Ovary (tissue), 9 donors: Measurements from ENCODE around the gene TLE2. TPM values are rescaled to one million over a fixed set of nuclear protein-coding genes. Genes with fewer than 3 reads are reported as not detected.

Experiments
- DNase-seq, 5 donors: peaks; one replicate each; pipeline ENCODE4 v3.0.0-alpha.2; 2019 to 2020
- H3K27ac ChIP-seq, 2 donors: fragments of 200-600 bp; one replicate each; pipeline versions ENCODE4 v1.5.1 to v1.8.0; 2019 to 2022
- H3K27me3 ChIP-seq: fragments of 200-600 bp; one replicate; pipeline ENCODE4 v1.8.0; 2022
- H3K36me3 ChIP-seq: fragments of 200-600 bp; sonication (generic); one replicate; pipeline ENCODE4 v1.5.1; 2019
- H3K4me1 ChIP-seq: one replicate; pipeline ENCODE4 v1.8.1; 2013; ENCODE audit warnings: mild to moderate bottlenecking, moderate library complexity; ENCODE audit not compliant: insufficient read depth
- H3K4me3 ChIP-seq: fragments of 200-600 bp; sonication (generic); one replicate; pipeline ENCODE4 v1.5.1; 2017
- H3K9me3 ChIP-seq, 2 donors: fragments of 200-600 bp in 1 of 2; sonication (generic) in 1 of 2; one replicate each; pipeline versions ENCODE4 v1.5.1 to v1.8.1; 2013 to 2019; ENCODE audit warnings: mild to moderate bottlenecking in 1 of 2, moderate library complexity in 1 of 2
- CTCF ChIP-seq, 3 donors: fragments of 450-650 bp in 2 of 3; fragments of 200-600 bp in 1 of 3; IDR thresholded peaks; one replicate each; pipeline versions ENCODE4 v1.5.1 to v1.8.0; 2016 to 2022; ENCODE audit warnings: antibody characterized with exemption in 3 of 3, mild to moderate bottlenecking in 1 of 3
- EP300 ChIP-seq: sonication (generic); formaldehyde crosslinking; IDR thresholded peaks from one replicate; pipeline ENCODE4 v1.6.1; 2017; ENCODE audit warnings: antibody characterized with exemption
- POLR2A ChIP-seq: fragments of 450-650 bp; IDR thresholded peaks from one replicate; pipeline ENCODE4 v1.6.1; 2017; ENCODE audit warnings: antibody characterized with exemption, mild to moderate bottlenecking, moderate library complexity
- WGBS, 3 donors: extraction: QIAGEN DNeasy Blood & Tissue Kit in 1 of 3; methylation state at CpG; one replicate each; pipeline versions ENCODE4 v1.1.5 to v1.1.7; 2013 to 2017; 5-methylcytosine and 5-hydroxymethylcytosine counted together
- intact Hi-C, 4 donors: fragments of 100-400 bp; cut with DNase I; formaldehyde crosslinking; loops; one replicate each; pipeline versions ENCODE4 v1.11.0 to v1.15.1; 2022 to 2023
- polyA plus RNA-seq, 2 donors: library from polyadenylated mRNA; stranded (reverse); fragments of 200-250 nt in 1 of 2; fragments of 350-450 nt in 1 of 2; fragmentation: Illumina TruSeq in 1 of 2; extraction: RNeasy Lipid Tissue Mini Kit (QIAGEN cat#74804) in 1 of 2; gene quantifications; one replicate each; pipeline ENCODE4 v1.2.3, GENCODE V29; 2013 to 2014
- total RNA-seq, 7 donors: library from RNA; depleted of rRNA in 2 of 7; stranded (reverse); fragments of >200 nt in 2 of 7; fragmentation: NEBNext Ultra II Directional in 3 of 7; extraction: Animal tissue kit (Norgen Biotek cat#: 25700) in 3 of 7; gene quantifications; one replicate each; pipeline versions ENCODE4 v1.1.0 to v1.2.4, GENCODE V29; 2016 to 2023
- donor health status: DM: no; HTN: no; CAD: no; lungs with moderate emphysema.
- donor health status: DM: no; HTN: no; CAD: no.
- donor health status: Bipolar disorder and iron deficiency.
- donor health status: DM: yes; HTN: yes; CAD: no.
- donor health status: DM: no; HTN: no; CAD: no.
- donor health status: DM: yes; HTN: yes; CAD: no.

The TLE2 gene
- total and polyA plus RNA-seq, 9 donors = 15.1 to 43.9 (median 35.0) TPM

DNA sequence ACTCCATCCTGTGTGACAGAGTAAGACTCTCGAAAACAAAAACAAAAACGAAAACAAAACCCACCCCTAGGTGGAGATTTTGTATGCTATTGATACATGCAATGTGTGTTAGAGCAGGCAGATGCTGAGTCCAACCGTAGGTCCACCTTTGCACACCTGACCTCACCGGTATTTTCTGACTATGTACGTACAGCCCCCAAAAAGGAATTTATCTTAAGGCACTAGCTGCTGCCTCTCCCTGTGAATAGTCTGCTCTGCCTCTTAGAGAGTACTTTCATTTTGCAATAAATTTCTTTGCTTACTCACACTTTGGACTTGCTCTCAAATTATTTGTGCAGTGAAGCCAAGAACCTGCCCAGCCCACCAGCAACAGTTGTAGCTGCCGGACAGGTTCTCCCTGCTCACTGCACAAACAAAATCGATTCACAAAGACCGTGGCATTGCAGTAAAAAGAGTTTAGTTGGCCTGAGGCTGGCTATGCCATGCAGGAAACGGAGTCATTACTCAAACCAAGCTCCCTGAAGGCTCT lies 76.1 kb downstream of the TLE2 start:
- H3K9me3 ChIP-seq = no peaks in the 10 kb centered on the region
- H3K4me3 ChIP-seq = peak overlapping the region; percentile 16
- intact Hi-C loops = loop anchor here (10.0 kb wide), 4 partner anchors 122 to 202 kb away; no protein-coding TSS in a partner anchor
- H3K27me3 ChIP-seq = no peaks in the 10 kb centered on the region
- peaks cover 3% of the 10 kb centered on the region for H3K4me1 ChIP-seq
- TF ChIP-seq CTCF (IDR thresholded peaks at IDR 0.05) (peak in 1 of 3 donors; percentile 8), EP300 (no peak)
- no peaks in the 10 kb centered on the region for H3K36me3 ChIP-seq
- no peak overlapping the region for H3K27ac ChIP-seq
- DNase-seq = no peak
- WGBS, 3 donors = 16 to 24% (median 20%) methylated on average over 9 of the region's 9 CpGs

DNA sequence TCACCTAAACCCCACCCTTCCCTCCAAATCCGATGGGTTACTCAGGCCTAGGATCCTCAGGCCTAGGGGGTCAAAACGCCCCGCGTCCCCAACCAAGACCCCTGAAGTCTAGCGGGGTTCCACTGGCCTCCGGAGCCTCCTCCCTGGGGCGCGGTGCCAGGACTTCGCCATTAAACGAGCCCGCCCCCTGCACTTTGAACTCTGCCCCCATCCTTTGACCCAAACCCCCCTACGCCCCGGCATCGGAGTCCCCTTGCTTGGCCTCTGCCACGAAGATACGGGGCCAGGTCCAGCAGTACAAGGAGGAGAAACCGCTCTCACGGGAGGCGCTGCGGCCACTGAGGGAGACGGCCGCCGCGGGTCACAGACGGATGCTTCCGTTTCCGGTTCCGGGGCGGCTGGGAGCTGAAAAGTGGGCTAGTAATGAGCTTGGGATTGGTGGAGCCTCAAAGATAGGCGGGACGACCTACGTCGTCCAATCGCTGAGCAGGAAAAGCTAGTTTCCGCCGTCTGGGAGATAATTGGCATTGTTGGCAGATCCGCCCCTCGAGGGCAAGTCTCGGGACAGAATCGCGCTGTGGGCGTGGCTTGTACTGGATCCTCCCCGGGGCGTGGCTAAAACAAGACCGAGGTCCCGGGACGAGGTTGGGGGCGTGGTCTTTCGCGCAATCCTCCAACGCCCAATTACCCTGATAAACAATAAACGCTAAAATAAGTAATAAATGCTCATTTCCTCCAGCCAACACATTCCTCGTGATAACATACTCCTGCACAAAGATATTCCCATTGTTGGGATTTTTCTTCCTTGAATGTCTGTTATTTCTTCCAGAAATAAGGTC lies 78.6 kb downstream of the TLE2 start:
- H3K4me1 ChIP-seq = peaks cover 3% of the 10 kb centered on the region
- H3K27me3 ChIP-seq = no peaks in the 10 kb centered on the region
- WGBS, 3 donors = 0 to 1% (median 1%) methylated on average over 53 of the region's 53 CpGs
- intact Hi-C loops = loop anchor here (10.0 kb wide), 4 partner anchors 124 to 204 kb away; no protein-coding TSS in a partner anchor
- H3K4me3 ChIP-seq = peak overlapping the region; percentile 91
- H3K27ac ChIP-seq = peak overlapping the region; percentile 83 to 94
- no peaks in the 10 kb centered on the region for H3K36me3 ChIP-seq
- no peaks in the 10 kb centered on the region for H3K9me3 ChIP-seq
- DNase-seq = peak; percentile 100
- TF ChIP-seq EP300 (peak; percentile 18), POLR2A (peak; percentile 96), CTCF (IDR thresholded peaks at IDR 0.05) (peak in 2 of 3 donors; percentile 10 to 21)

GRCh38 chr19:2949939-2950285 lies 79.2 kb downstream of the TLE2 start:
- 0 to 1% (median 1%) methylated on average over 11 of the region's 11 CpGs for WGBS, 3 donors
- H3K9me3 ChIP-seq = no peaks in the 10 kb centered on the region
- H3K4me1 ChIP-seq = peaks cover 3% of the 10 kb centered on the region
- no peak for DNase-seq
- H3K36me3 ChIP-seq = no peaks in the 10 kb centered on the region
- peak overlapping the region; percentile 91 for H3K4me3 ChIP-seq
- H3K27me3 ChIP-seq = no peaks in the 10 kb centered on the region
- H3K27ac ChIP-seq = peak overlapping the region; percentile 83 to 94
- TF ChIP-seq POLR2A = no peak
- no peak for TF ChIP-seq CTCF (IDR thresholded peaks at IDR 0.05)
- no peak for TF ChIP-seq EP300
- intact Hi-C loops = loop anchor here (10.0 kb wide), 4 partner anchors 125 to 205 kb away; no protein-coding TSS in a partner anchor

Other genes with a start within 250 kb of the TLE2 start
- 10 to 100 TPM; 42.0 to 65.3 (median 53.4) TPM for gene SGTA, start 246.0 kb downstream of the TLE2 start, total RNA-seq
- gene SGTA, start 246.0 kb downstream of the TLE2 start, polyA plus RNA-seq = 10 to 100 TPM; 27.0 to 65.5 TPM
- 10 to 100 TPM; 26.2 to 54.7 (median 39.5) TPM for gene THOP1, start 243.8 kb downstream of the TLE2 start, total RNA-seq
- gene THOP1, start 243.8 kb downstream of the TLE2 start, polyA plus RNA-seq = 10 to 100 TPM; 11.3 to 44.3 TPM
- gene ZNF554, start 209.4 kb downstream of the TLE2 start, total RNA-seq = 10 to 100 TPM in 1 of 7 donors, 1 to 10 TPM in 6; 4.9 to 10.5 (median 7.6) TPM
- 1 to 10 TPM; 5.7 to 6.9 TPM for gene ZNF554, start 209.4 kb downstream of the TLE2 start, polyA plus RNA-seq
- gene ZNF555, start 187.8 kb downstream of the TLE2 start, total RNA-seq = 10 to 100 TPM in 6 of 7 donors, 1 to 10 TPM in 1; 4.5 to 18.0 (median 14.8) TPM
- gene ZNF555, start 187.8 kb downstream of the TLE2 start, polyA plus RNA-seq = 1 to 10 TPM; 5.7 to 6.7 TPM
- 1 to 10 TPM; 2.8 to 9.0 (median 6.9) TPM for gene ZNF556, start 161.9 kb downstream of the TLE2 start, total RNA-seq
- gene ZNF556, start 161.9 kb downstream of the TLE2 start, polyA plus RNA-seq = 1 to 10 TPM; 3.8 to 3.9 TPM
- 1 to 10 TPM; 3.7 to 6.5 (median 5.1) TPM for gene ZNF57, start 128.4 kb downstream of the TLE2 start, total RNA-seq
- gene ZNF57, start 128.4 kb downstream of the TLE2 start, polyA plus RNA-seq = 1 to 10 TPM; 4.7 TPM
- 1 to 10 TPM; 3.0 to 7.4 (median 6.1) TPM for gene ZNF77, start 84.3 kb downstream of the TLE2 start, total RNA-seq
- gene ZNF77, start 84.3 kb downstream of the TLE2 start, polyA plus RNA-seq = 1 to 10 TPM; 4.0 to 5.2 TPM
- gene TLE6, start 51.7 kb downstream of the TLE2 start, total RNA-seq = 1 to 10 TPM in 2 of 7 donors, under 1 TPM in 5; 0.41 to 1.2 (median 0.79) TPM
- gene TLE6, start 51.7 kb downstream of the TLE2 start, polyA plus RNA-seq = 1 to 10 TPM in 1 of 2 donors, under 1 TPM in 1; 0.70 to 1.2 TPM
- gene TLE5, start 33.2 kb upstream of the TLE2 start, total RNA-seq = 100 to 1,000 TPM; 274 to 670 (median 503) TPM
- 100 to 1,000 TPM; 241 to 530 TPM for gene TLE5, start 33.2 kb upstream of the TLE2 start, polyA plus RNA-seq
- gene GNA11, start 65.1 kb upstream of the TLE2 start, total RNA-seq = 10 to 100 TPM; 27.3 to 66.7 (median 57.1) TPM
- 10 to 100 TPM; 44.0 to 46.2 TPM for gene GNA11, start 65.1 kb upstream of the TLE2 start, polyA plus RNA-seq
- gene GNA15, start 106.8 kb upstream of the TLE2 start, total RNA-seq = 1 to 10 TPM; 1.2 to 4.8 (median 1.4) TPM
- 1 to 10 TPM; 1.2 to 1.9 TPM for gene GNA15, start 106.8 kb upstream of the TLE2 start, polyA plus RNA-seq
- 1 to 10 TPM in 1 of 7 donors, under 1 TPM in 5, not detected in 1; 0.20 to 1.1 (median 0.49) TPM for gene S1PR4, start 149.5 kb upstream of the TLE2 start, total RNA-seq
- gene S1PR4, start 149.5 kb upstream of the TLE2 start, polyA plus RNA-seq = 1 to 10 TPM in 1 of 2 donors, not detected in 1; 1.0 TPM
- 10 to 100 TPM; 11.4 to 43.6 (median 25.2) TPM for gene NCLN, start 156.7 kb upstream of the TLE2 start, total RNA-seq
- 10 to 100 TPM in 1 of 2 donors, 1 to 10 TPM in 1; 5.3 to 22.1 TPM for gene NCLN, start 156.7 kb upstream of the TLE2 start, polyA plus RNA-seq
- gene CELF5, start 195.4 kb upstream of the TLE2 start, total RNA-seq = 1 to 10 TPM; 1.3 to 6.4 (median 4.4) TPM
- 1 to 10 TPM; 2.4 to 2.8 TPM for gene CELF5, start 195.4 kb upstream of the TLE2 start, polyA plus RNA-seq